ENCODE measurements around the gene UTP3.
A peak's percentile ranks its signal among the peaks of the same experiment; 100 is the strongest.
"Not testable (repeated sequence)": the region's sequence is repeated elsewhere in the genome, so short reads cannot be mapped to it uniquely, and the experiment has no call there.

The UTP3 gene

GRCh38 chr4:70687821-70688794, at the start of gene UTP3:
UTP3 (plus strand) TSS chr4:70688532; CDS start chr4:70688678, 146 bp downstream.
- DNase-seq, result peak; percentile 89

GRCh38 chr4:70640192-70640591, 48.1 kb upstream of the UTP3 start:
- DNase-seq, result no peak

- DNase-seq, result not testable (repeated sequence)
Observed at GRCh38 chr4:70650741-70651140, 37.6 kb upstream of the UTP3 start.

GRCh38 chr4:70651864-70652506, 36.3 kb upstream of the UTP3 start:
- DNase-seq, result no peak

- DNase-seq, result no peak
Observed at GRCh38 chr4:70654605-70655011, 33.7 kb upstream of the UTP3 start.

- DNase-seq, result no peak
Observed at GRCh38 chr4:70657326-70657725, 31.0 kb upstream of the UTP3 start.

- DNase-seq, result no peak
Observed at GRCh38 chr4:70658418-70658817, 29.9 kb upstream of the UTP3 start.

GRCh38 chr4:70660106-70660505, 28.2 kb upstream of the UTP3 start:
- DNase-seq, result no peak

GRCh38 chr4:70661309-70661922, 26.9 kb upstream of the UTP3 start:
- DNase-seq, result not testable (repeated sequence)

- no peak for DNase-seq
Observed at GRCh38 chr4:70666369-70666768, 22.0 kb upstream of the UTP3 start, which contains the start of gene JCHAIN. JCHAIN (minus strand) TSS chr4:70666508; CDS start chr4:70666490, 18 bp downstream.

- DNase-seq, result no peak
Observed at GRCh38 chr4:70667740-70668535, 20.4 kb upstream of the UTP3 start.

GRCh38 chr4:70670332-70671014, 17.9 kb upstream of the UTP3 start:
- no peak for DNase-seq

GRCh38 chr4:70671091-70671490, 17.2 kb upstream of the UTP3 start:
- no peak for DNase-seq

GRCh38 chr4:70674191-70674590, 14.1 kb upstream of the UTP3 start:
- DNase-seq, result no peak

- DNase-seq, result no peak
Observed at GRCh38 chr4:70674731-70675130, 13.6 kb upstream of the UTP3 start.

GRCh38 chr4:70676554-70677090, 11.7 kb upstream of the UTP3 start:
- DNase-seq, result no peak

GRCh38 chr4:70678383-70678999, 9.8 kb upstream of the UTP3 start:
- no peak for DNase-seq

- DNase-seq, result no peak
Observed at GRCh38 chr4:70680934-70681333, 7.4 kb upstream of the UTP3 start.

- no peak for DNase-seq
Observed at GRCh38 chr4:70681704-70682103, 6.6 kb upstream of the UTP3 start.

- not testable (repeated sequence) for DNase-seq
Observed at GRCh38 chr4:70682142-70682541, 6.2 kb upstream of the UTP3 start.

GRCh38 chr4:70687392-70687791, 940 bp upstream of the UTP3 start:
- no peak for DNase-seq

Measured in NCI-H1105 (cell line).